ENCODE measurements around the gene RPGRIP1.
"Not testable (repeated sequence)": the region's sequence is repeated elsewhere in the genome, so short reads cannot be mapped to it uniquely, and the experiment has no call there.

The RPGRIP1 gene

DNA sequence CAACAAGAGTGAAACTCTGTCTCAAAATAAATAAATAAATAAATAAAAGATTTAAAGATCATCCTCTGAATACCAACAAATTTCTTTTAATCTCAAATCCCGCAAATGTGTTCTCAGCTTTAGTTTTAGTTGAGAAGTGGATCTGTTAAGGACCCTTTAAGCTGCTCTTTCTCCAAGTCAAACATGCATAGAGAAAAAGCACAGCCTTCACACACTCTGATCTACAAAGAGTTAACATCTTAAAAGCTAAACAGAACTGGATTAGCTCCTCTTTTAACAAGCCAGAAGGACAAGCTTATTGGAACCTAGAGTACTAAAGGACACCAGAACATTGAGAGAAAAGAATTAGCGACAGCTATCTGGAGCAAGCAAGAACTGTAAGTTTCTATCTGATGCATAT, at the start of gene RPGRIP1:
TSS of gene RPGRIP1 (plus strand) at position 301 of the 400 bp plus-strand sequence. CDS start 7,894 bp downstream, outside the sequence.
- no peak for FAIRE-seq
- DNase-seq (ENCODE audit: insufficient read length, low spot score): no peak

DNA sequence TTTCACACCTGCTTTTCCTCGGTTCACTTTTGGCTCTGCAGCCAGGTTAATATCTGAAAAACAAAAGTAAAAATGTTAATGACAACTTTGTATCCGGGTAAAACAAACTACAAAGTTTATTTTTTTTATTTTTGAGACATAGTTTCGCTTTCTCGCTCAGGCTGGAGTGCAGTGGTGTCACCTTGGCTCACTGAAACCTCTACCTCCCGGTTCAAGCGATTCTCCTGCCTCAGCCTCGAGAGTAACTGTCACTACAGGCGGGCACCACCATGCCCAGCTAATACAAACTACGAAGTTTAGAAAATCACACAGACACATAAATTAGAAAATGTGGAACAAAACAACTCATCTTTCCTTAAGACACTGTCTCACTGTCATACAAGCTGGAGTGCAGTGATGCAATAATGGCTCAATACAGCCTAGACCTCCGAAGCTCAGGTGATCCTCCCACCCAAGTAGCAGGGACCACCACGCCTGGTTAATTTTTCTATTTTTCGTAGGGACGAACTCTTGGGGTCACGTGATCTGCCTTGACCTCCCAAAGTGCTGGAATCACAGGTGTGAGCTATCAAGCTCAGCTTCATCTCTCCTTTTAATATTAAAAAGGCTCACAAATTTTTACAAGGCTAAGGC, 48.7 kb upstream of the RPGRIP1 start:
- no peak for DNase-seq (ENCODE audit: insufficient read length, low spot score)
- no peak for FAIRE-seq

DNA sequence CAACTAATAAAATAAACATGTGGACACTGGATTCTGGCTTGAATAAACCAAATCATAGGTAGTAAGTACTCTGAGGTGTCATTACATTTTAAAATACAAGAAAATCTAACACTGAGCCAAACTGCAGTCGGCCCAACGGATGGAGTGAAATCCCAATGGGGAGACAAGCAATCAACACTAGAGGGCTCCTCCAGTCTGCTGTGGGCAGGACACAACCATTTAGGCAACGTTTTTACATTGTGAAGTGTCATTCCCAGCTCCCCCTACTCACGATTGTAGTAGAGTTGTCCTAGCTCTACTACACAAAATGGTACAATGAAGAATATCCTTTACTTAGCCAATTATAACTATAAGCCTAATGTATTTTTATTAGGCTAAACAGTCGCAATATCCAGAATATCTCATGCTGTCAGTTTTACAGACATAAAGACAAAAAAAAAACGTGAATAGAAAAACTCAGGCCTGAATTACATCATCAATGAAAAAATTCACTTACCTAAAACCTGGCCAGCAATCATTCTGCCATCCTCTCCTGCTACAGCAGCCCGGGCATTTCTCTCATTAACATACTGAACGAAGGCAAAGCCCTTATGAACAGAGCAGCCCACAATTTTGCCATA, 46.3 kb upstream of the RPGRIP1 start:
- DNase-seq (ENCODE audit: insufficient read length, low spot score) (no peak), FAIRE-seq (no peak)

DNA sequence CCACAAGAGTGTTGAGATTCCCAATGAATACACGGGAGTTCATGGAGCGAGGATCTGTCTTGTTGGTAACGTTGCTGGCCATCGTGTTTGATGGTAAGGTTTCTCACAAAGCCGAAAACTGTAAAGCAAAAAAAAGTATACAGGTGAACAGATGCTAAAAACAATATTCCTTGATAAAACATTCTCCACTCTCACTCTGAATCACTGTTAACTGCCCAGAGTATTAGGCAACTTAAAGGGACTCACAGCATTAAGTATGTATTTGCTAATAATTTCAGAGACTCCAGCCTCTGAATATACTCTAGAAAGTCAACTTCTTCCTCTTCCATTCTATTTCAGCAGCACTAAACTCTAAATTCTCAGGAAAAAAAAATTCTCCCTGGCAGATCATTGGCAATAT, 45.8 kb upstream of the RPGRIP1 start:
- DNase-seq (ENCODE audit: insufficient read length, low spot score): no peak
- no peak for FAIRE-seq

DNA sequence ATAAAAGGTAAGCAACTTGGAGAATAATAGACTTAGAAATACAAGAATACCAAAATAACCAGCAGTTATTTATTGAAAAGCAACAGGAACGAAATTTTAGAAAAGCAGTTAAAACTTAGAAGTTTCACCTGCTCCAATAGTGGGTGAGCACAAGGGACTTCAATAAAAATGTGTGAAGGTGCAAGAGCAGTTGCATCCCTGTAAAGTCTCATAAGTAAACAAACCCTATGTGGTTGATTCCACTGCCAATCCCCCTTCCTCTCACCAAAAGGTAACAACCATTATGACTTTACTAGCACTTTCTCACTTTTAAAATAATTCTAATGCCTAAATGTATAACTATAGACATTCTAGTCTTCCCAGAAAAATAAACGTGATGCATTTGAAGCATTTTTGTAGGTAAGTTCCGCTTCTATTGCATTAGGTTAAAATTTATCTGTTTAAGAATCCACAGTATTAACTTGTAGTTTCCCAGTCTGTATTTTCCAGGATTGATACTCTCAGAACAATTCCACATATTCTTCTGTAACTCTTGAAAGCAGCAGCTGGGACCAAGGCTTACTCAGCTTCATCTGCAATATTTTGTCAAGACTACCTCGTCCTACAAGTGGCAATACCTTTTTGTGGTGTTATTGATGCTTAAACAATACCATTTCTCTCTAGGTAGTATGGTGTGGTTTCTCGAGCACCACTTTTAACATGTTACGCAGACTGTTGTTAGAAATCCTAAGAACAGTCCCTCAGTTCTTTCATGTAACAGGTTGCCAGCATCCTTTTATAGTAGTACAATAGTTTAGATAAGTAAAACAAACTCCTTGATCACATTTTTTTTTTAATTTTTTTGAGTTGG, 42.7 kb upstream of the RPGRIP1 start:
- DNase-seq (ENCODE audit: insufficient read length, low spot score) (no peak), FAIRE-seq (no peak)

DNA sequence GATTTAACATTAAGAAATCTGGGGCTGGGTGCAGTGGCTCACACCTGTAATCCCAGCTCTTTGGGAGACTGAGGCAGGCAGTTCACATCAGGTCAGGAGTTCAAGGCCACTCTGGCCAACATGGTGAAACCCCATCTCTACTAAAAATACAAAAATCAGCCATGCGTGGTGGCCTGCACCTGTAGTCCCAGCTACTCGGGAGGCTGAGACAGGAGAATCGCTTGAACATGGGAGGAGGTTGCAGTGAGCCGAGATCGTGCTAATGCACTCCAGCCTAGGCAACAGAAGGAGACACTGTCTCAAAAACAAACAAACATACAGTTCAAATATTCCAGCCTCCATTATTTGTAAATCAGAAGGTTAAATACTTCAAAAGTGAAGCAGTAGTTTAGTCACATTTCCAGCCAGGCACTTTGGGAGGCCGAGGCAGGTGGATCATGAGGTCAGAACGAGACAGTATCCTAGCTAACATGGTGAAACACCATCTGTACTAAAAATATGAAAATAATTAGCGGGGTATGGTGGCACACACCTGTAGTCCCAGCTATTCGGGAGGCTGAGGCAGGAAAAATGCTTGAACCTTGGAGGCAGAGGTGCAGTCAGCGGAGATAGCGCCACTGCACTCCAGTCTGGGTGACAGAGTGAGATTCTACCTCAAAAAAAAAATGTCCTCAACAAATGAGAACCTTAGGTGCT, 40.9 kb upstream of the RPGRIP1 start:
- DNase-seq (ENCODE audit: insufficient read length, low spot score) (no peak), FAIRE-seq (no peak)

DNA sequence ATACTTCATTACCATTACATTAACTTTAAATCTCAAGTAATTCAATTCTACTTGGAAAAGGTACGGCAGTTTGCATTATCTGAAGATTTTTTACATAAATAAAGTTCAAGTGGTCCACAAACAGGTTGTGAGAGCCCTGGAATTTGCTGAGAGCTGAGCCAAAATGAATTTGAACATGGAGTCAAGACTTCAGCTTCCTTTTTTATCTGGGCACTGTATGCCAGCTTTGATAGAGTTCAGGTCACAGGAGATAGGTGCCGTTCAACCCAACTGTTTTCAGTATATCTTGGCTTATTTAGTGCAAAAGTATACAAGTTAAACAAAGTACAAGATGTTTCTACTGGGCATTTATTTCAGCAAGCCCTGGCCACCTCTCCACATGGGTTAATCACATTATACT, 39.5 kb upstream of the RPGRIP1 start:
- FAIRE-seq: no peak

DNA sequence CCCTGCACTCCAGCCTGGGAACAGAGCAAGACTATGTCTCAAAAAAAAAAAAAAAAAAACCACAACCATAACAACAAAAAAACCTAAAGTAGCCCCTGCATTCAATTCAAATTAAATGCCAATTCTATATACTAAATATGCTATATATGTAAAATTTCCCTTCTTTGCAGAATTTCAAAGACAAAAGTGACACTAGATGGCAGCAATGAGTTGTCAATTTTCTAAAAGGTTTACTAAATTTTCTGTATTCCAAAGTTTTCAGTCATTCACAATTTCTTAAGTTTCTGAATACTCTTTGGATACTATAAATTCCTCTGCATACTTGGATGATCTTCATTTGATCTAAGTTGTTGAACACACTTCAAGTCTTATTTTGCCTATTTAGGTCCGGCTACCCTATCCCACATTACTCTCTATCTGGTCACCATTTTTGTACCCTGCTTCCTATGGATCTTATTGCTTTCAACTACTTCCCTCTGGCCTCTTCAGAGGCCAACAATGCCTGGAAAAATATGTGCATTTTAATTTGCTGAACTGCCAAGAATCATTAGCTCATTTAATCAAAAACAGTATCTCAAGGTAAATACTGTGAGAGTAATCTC, 38.6 kb upstream of the RPGRIP1 start:
- DNase-seq (ENCODE audit: insufficient read length, low spot score) (peak; percentile 10), FAIRE-seq (no peak)

More for the DNA sequence above, 39.5 kb upstream of the RPGRIP1 start:
- DNase-seq (ENCODE audit: insufficient read length, low spot score): no peak

DNA sequence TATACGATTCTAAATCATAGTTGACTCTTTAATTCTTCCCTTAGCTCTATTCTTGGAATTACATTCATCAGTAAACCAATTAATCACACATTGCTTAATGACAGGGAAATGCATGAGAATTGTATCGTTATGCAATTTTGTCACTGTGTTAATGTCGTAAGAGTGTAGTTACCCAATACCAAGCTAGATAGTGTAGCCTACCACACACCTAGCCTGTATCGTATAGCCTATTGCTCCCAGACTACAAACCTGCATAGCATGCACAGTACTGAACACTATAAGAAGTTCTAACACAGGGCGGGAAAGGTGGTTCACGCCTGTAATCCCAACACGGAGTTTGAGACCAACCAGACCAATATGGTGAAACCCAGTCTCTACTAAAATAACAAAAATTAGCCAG, 35.3 kb upstream of the RPGRIP1 start:
- DNase-seq (ENCODE audit: insufficient read length, low spot score) (no peak), FAIRE-seq (no peak)

DNA sequence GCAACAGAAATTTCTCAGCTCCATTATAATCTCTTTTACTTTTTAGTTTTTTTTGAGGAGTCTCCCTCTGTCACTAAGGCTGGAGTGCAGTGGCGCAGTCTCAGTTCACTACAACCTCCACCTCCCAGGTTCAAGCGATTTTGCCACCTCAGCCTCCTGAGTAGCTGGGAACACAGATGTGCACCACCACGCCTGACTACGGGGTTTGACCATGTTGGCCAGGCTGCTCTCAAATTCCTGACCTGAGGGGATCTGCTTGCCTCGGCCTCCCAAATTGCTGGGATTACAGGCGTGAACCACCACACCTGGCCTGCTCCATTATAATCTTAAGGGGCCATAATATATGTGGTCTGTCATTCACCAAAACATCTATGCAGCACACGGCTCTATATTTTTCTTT, 34.1 kb upstream of the RPGRIP1 start:
- DNase-seq (ENCODE audit: insufficient read length, low spot score) (no peak), FAIRE-seq (no peak)

DNA sequence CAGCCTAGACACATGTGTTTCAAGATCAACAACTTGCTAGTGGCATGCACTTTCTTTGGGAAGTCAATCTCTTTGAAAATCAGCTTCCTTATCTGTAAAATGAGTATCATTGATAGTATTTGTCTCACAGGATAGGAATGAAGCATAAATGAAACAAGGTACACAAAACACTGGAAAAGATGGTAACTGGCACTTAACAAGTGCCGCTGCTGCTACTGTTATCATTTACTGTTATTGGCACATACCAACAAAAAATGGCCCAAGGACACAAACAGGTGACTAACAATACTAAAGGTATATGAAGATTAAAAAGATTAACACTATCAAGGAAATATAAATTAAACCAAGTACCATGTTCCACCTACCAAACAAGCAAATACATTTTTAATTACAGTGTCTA, 31.5 kb upstream of the RPGRIP1 start:
- FAIRE-seq: no peak
- DNase-seq (ENCODE audit: insufficient read length, low spot score): no peak

DNA sequence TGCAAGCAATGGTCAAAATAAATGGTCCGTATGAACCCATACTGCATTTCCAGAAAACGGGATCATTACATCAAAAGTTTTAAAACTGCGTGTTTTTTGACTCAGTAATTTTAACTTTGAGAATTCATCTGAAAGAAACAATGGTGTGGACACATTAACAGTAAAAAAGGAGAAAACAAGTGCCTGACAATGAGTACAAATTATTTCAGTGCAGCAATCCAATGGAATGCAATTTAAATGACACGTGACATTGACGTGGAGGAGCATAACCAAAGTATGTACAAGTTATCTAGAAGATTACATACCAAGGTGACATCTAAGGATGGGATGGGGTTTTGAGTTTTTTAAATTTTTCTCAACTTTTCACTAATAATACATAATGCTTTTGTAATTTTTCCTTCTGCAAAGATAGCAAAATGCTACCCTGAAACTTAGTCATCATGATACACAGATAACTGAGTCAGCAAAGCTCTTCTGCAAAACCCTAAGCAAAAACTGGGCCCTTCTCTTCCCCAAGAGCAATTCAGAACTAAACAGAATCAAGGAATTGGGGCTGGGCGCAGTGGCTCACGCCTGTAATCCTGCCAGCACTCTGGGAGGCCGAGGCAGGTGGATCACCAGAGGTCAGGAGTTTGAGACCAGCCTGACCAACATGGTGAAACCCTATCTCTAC, 31.0 kb upstream of the RPGRIP1 start:
- FAIRE-seq (no peak), DNase-seq (ENCODE audit: insufficient read length, low spot score) (no peak)

DNA sequence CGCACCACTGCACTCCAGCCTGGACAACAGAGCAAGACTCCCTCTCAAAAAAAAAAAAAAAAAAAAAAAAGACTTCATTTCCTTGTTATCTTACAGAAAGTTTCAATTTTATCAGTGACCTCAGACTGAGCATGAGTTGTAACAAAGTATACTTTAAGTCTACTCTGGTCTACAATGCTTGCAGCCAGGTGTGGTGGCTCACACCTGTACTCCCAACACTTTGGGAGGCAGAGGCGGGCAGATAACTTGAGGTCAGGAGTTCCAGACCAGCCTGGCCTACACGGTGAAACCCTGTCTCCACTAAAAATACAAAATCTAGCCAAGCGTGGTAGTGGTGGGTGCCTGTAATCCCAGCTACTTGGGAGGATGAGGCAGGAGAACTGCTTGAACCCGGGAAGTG, 28.7 kb upstream of the RPGRIP1 start:
- no peak for DNase-seq (ENCODE audit: insufficient read length, low spot score)
- FAIRE-seq: no peak

DNA sequence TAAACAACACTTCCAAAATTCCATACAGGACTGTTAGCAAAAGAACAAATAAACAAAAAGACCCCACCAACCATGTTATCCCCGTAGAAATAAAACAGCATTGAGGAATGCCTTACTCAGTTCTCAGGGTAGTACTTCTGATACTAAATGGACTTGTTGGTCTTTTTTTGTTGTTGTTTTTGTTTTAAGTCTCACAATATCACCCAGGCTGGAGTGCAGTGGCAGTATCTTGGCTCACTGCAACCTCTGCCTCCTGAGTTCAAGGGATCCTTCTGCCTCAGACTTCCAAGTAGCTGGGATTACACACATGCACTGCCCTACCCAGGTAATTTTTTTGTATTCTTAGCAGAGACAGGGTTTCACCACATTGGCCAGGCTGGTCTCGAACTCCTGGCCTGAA, 27.7 kb upstream of the RPGRIP1 start:
- DNase-seq (ENCODE audit: insufficient read length, low spot score) (no peak), FAIRE-seq (no peak)

DNA sequence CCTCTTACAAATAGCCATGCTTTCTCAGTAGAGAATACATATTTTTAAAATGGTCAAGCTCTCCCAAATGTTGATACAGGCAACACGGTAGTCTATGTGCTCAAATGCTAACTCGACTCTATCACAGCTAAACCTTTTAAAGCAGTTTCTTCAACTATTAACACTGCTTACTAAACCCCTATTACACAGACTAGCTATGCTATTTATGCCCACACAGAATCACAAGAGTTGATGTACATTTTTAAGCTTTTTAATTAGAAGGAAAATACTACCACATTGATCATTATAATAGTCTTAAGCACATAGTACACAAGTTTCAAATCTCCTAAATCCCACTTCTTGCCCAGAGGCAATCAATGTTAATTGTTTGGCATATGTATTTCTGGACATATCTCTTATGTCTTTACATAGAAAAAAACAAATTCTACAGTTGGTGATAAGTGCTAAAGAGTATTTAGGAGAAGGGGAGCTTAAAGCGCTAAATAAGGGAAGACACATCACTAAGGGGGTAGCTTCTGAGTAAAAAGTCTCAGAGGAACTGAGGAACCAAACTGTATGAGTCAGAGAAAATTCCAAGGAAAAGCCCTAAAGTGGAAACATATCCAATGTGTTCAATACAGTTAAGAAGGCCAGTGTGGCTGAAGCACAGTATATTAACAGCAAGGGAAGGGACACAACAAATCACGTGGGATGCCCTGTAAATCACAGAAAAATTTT, 24.3 kb upstream of the RPGRIP1 start:
- DNase-seq (ENCODE audit: insufficient read length, low spot score) (no peak), FAIRE-seq (no peak)

DNA sequence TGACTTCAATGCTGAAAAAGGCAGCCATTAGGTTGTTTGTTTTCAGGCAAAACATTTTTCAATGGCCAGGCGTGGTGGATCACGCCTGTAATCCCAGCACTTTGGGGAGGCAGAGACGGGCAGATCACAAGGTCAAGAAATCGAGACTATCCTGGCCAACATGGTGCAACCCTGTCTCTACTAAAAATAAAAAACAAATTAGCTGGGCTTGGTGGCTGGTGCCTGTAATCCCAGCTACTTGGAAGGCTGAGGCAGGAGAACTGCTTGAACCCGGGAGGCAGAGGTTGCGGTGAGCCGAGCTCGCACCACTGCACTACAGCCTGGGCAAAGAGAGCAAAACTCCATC, 23.8 kb upstream of the RPGRIP1 start:
- FAIRE-seq; DNase-seq (ENCODE audit: insufficient read length, low spot score): not testable (repeated sequence)

DNA sequence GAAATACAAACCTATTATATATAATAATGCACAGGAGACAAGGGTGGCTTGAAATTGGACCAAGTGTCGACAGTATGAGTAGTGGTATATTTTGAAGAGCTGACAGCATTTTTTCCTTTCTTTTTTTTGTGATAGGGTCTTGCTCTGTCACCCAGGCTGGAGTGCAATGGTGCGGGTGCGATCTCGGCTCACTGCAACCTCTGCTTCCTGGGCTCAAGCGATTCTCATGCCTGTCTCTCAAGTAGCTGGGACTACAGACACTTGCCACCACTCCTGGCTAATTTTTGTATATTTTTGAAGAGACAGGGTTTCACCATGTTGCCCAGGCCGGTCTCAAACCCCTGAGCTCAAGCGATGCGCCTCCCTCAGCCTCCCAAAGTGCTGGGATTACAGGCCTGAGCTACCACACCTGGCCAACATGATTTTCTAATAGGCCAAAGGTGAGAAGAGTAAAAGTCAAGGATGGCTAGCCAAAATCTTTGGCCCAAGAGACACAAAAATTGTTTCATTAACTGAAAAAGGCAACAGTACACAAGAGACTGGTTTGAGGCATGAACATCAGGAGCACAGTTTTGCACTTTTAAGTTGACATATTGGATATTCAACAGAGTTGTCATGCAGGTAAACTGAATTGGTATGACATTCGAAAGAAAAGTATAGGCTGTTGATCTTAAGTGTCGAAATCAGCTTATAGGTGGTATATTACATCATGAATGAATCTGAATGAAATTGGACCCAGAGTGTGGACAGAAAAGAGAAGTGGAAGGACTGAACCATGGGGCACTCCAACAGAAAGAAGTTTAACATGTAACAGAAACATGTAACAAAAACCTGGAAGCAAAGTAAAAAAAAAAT, 23.1 kb upstream of the RPGRIP1 start:
- FAIRE-seq: no peak

DNA sequence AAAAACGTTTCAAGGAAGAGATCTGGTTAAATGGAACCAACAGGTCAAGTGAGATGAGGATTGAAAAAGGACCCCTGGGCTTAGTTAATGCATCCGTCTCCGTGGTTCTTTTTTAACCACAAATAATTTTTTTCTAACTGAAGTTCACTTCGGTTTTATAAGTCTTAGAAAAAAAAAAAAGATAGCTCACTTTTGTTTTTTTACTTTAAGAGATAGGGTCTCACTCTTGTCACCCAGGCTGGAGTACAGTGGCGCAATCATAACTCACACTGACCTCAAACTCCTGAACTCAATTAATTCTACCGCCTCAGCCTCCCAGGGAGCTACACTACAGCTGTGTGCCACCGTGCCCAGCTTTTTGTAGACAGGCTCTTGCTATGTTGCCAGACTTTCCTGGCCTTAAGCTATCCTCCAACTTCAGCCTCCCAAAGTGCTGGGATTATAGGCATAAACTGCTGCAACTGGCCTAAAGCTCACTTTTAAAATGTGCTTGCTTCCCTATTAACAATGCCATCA, 22.4 kb upstream of the RPGRIP1 start:
- no peak for DNase-seq (ENCODE audit: insufficient read length, low spot score)
- no peak for FAIRE-seq

More for the DNA sequence above, 23.1 kb upstream of the RPGRIP1 start:
- no peak for DNase-seq (ENCODE audit: insufficient read length, low spot score)
